Activated CD4-positive, alpha-beta memory T cell treated with anti-CD3 and anti-CD28 coated beads for 36 hours (primary cell): ENCODE data around the gene AKR1C2. TPM values are rescaled to one million over a fixed set of nuclear protein-coding genes. Genes with fewer than 3 reads are reported as not detected.
"Not testable (repeated sequence)": the region's sequence is repeated elsewhere in the genome, so short reads cannot be mapped to it uniquely, and the experiment has no call there.

Source experiments
- CTCF ChIA-PET: fragments of 350-600 bp; sonication (Branson Sonifier 250); formaldehyde crosslinking; loops from one replicate; lab custom pipeline; 2021; ENCODE audit warnings: antibody characterized with exemption, inconsistent platforms; lab: Charles Lee
- POLR2A ChIA-PET: fragments of 350-600 bp; sonication (Branson Sonifier 250); formaldehyde crosslinking; loops from one replicate; lab custom pipeline; 2021; ENCODE audit warnings: antibody characterized with exemption; lab: Charles Lee
- DNase-seq: peaks from one replicate; pipeline ENCODE4 v3.0.0-alpha.2; 2020
- H3K27ac Mint-ChIP-seq: one replicate; pipeline ENCODE4 v1.8.0; 2021; ENCODE audit warnings: mixed read lengths
- H3K27me3 Mint-ChIP-seq: one replicate; pipeline ENCODE4 v1.8.0; 2021; ENCODE audit warnings: mixed read lengths
- H3K36me3 Mint-ChIP-seq: one replicate; pipeline ENCODE4 v1.8.0; 2021; ENCODE audit warnings: mixed read lengths
- H3K4me1 Mint-ChIP-seq: one replicate; pipeline ENCODE4 v1.8.0; 2021; ENCODE audit warnings: low read depth, mixed read lengths
- H3K4me3 Mint-ChIP-seq: one replicate; pipeline ENCODE4 v1.8.0; 2021; ENCODE audit warnings: mild to moderate bottlenecking, mixed read lengths
- H3K9me3 Mint-ChIP-seq: one replicate; pipeline ENCODE4 v1.8.0; 2021; ENCODE audit warnings: mixed read lengths
- intact Hi-C: fragments of 100-400 bp; cut with micrococcal nuclease; formaldehyde crosslinking; loops from one replicate; pipeline ENCODE4 v1.15.1; 2023
- total RNA-seq, 2 experiments: library from RNA; stranded (reverse); gene quantifications; one replicate each; pipeline ENCODE4 v1.2.3, GENCODE V29; 2021

The AKR1C2 gene
- total RNA-seq, 2 experiments from 2014 or later = 0.17 TPM; not detected in 1

DNA sequence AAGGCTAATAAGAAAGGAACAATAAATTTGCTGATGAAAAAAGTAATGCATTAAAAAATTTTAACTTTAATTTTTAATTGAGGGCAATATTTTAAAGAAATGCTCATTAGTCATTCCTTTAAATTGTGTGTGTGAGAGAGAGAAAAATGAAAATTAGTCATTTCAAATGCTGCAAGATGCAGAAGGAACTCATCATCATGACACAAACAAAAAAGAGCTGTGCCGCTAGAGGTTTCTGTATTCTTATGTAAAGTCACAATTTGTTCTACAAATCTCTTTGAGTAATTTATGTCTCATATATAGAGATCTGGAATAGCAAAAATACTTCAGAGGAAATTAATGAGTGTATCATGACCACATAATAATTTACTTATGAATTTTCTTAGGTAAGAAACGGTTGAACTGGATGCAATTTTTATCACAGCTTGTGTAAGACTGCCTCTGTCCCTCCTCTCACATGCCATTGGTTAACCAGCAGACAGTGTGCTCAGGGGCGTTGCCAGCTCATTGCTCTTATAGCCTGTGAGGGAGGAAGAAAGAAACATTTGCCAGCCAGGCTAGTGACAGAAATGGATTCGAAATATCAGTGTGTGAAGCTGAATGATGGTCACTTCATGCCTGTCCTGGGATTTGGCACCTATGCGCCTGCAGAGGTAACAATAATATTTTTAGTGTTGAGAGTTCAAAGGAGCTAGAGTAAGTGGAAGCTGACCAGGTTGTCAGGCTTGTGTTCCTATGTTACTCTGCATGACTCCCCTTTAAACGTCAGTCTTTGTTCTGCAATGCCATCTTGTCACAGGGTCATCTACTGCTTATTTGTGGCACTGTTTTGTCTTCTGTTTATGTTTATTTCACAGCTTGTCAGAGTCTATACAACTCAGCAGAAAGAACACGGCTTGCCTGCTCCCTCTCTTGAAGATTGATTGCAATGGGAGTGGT, 40.5 kb downstream of the AKR1C2 start, which contains the start of gene AKR1C1:
TSS of gene AKR1C1 (plus strand) at position 540 of the 939 bp plus-strand sequence. CDS start at position 570, 30 bp downstream.
- intact Hi-C loops, H3K9me3 Mint-ChIP-seq, H3K27ac Mint-ChIP-seq, H3K4me1 Mint-ChIP-seq, H3K4me3 Mint-ChIP-seq, CTCF ChIA-PET, H3K36me3 Mint-ChIP-seq, DNase-seq, H3K27me3 Mint-ChIP-seq, POLR2A ChIA-PET: not testable (repeated sequence)

DNA sequence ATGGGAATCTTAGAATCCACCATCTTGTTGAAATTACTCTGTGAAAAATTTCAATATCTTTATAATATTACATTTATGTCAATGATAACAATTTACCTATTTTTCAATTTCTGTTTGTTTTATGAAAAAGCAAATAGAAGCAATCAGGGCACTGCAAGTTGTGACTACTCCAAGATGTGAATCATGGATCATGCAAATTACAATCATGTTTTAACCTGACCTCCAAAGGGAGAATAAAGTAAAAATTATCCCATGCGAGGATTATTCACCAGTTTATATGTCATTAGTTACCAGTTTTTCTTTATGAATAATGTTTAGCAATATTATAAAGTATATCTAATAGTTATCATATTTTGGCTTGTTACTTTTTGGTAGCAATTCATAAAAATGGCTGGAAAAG, 41.3 kb downstream of the AKR1C2 start:
- H3K9me3 Mint-ChIP-seq, H3K27me3 Mint-ChIP-seq, H3K4me3 Mint-ChIP-seq, CTCF ChIA-PET, H3K27ac Mint-ChIP-seq, H3K4me1 Mint-ChIP-seq, POLR2A ChIA-PET, DNase-seq, H3K36me3 Mint-ChIP-seq, intact Hi-C loops: not testable (repeated sequence)

DNA sequence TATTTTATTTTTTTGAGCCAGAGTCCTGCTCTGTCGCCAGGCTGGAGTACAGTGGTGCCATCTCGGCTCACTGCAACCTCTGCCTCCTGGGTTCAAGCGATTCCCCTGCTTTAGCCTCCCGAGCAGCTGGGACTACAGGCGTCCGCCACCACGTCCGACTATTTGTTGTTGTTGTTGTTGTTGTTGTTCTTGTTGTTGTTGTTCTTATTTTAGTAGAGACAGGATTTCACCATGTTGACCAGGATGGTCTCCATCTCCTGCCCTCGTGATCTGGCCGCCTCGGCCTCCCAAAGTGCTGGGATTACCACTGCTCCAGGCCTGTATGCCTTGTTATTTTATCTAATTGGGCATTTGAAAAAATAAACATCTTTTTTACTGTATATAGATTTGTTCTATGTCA, 42.1 kb downstream of the AKR1C2 start:
- CTCF ChIA-PET = interaction anchor here (0.7 kb wide), 1 partner anchor 433 kb away, joined by 4 read pairs; no protein-coding TSS in a partner anchor

DNA sequence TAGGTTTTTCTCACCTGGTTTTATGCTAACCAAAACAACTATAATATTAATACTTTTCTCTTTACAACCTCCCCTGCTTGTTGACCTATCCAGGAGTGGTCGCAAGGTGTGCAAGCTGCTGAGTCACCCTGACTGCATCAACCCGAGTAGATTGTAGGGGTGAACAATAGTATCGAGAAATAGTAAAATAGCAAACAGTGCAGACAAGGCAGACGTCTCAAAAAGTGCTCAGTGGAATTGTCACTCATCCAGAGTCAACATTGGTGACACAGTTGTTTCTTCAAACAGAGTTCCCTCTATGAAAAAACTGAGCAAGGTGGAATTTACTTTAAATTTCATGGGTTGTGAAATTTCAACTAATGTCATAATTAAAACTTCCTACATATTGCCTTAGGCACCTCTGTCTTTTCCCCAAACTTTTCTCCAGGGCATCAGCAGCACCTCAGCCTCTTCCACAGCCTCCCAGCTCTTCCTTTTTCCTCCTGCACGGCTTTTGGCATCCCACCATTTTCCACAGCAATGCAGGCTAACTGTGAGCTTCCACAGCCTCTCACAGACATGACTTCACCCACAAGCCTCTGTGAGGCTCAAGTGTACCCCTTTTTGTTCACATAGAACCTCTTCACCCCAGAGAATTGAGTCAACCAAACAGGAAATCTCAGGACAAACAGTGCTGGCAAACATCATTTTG, 46.6 kb downstream of the AKR1C2 start:
- DNase-seq, intact Hi-C loops, H3K4me1 Mint-ChIP-seq, H3K27ac Mint-ChIP-seq, CTCF ChIA-PET, H3K36me3 Mint-ChIP-seq, H3K27me3 Mint-ChIP-seq, H3K9me3 Mint-ChIP-seq, POLR2A ChIA-PET, H3K4me3 Mint-ChIP-seq: not testable (repeated sequence)

More for the DNA sequence above, 42.1 kb downstream of the AKR1C2 start:
- H3K27me3 Mint-ChIP-seq, POLR2A ChIA-PET, H3K4me1 Mint-ChIP-seq, H3K9me3 Mint-ChIP-seq, intact Hi-C loops, H3K4me3 Mint-ChIP-seq, H3K27ac Mint-ChIP-seq, H3K36me3 Mint-ChIP-seq, DNase-seq: not testable (repeated sequence)

DNA sequence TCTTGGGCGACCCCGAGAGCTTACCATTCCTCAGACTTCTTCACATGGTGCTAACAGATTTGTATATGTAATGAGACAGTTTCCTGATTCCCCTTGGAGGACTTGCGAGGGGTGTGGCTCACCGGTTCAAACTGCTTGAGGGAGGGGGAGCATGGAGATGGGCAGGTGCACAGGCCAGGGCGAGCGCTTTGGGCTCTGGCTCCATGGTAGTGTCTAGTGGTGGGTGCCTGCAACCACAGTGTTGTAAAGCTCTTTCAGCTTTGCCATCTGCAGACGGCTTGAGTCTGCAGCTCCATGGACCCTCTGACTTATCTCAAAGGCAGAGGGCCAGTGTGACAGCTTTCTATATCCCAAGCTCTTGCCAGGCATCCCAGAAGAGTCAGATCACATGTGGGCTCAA, 47.6 kb downstream of the AKR1C2 start:
- H3K27me3 Mint-ChIP-seq, POLR2A ChIA-PET, H3K4me3 Mint-ChIP-seq, H3K27ac Mint-ChIP-seq, CTCF ChIA-PET, H3K36me3 Mint-ChIP-seq, H3K4me1 Mint-ChIP-seq, intact Hi-C loops, DNase-seq, H3K9me3 Mint-ChIP-seq: not testable (repeated sequence)

DNA sequence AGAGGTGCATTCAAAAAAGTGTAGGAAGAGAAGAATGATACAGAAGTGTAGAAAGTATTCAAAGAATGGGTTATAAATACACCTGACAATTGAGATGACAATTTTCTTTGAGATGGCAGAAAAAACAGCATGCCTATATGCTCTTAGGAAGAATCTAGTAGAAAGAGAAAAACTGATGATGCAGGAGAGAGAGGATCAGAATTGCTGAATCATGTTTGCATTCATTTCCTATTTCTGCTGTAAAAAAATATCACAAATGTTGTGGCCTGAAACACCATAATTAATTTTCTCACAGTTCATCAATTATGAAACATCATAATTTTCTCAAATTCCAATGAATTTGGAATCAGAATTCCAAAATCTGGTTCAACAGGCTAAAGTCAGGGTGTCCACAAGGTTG, 50.3 kb downstream of the AKR1C2 start:
- no peaks in the 10 kb centered on the region for H3K36me3 Mint-ChIP-seq
- no peak overlapping the region for H3K4me3 Mint-ChIP-seq
- intact Hi-C loops = no loop called here
- peaks cover 2% of the 10 kb centered on the region for H3K27me3 Mint-ChIP-seq
- no peak for DNase-seq
- no peaks in the 10 kb centered on the region for H3K9me3 Mint-ChIP-seq
- CTCF ChIA-PET = no interaction called here
- no peaks in the 10 kb centered on the region for H3K4me1 Mint-ChIP-seq
- POLR2A ChIA-PET = no interaction called here
- no peak overlapping the region for H3K27ac Mint-ChIP-seq

DNA sequence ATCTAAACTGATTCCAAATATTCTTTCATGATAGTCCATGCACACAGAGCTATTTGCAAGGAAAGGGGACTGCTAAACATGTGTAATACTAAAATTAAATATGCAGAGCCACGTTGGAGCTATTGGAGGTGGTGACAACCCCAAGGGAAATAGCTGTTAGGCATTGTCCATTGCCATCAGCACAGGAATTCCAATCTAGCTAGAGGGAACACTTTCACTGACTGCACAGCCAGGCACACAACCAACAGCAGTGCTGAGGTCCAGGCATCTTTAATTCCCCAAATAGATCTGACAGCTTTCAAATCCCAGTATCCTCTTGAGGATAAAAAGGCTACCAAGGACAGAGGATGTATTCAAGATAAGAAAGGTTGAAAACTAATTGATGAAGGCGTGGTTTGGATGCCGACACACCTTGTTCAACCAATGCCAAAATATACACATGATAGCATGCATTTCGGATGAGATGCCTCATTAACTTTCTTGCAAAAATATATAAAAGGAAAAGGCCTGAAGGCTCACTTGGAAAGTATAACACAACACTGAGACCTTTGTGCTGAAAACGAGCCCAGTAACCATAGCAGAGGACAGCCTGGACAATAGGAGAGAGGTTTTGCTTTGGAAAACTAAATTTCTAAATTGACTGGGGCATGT, 52.0 kb downstream of the AKR1C2 start:
- H3K27me3 Mint-ChIP-seq, H3K4me3 Mint-ChIP-seq, H3K9me3 Mint-ChIP-seq, H3K4me1 Mint-ChIP-seq, DNase-seq, intact Hi-C loops, POLR2A ChIA-PET, H3K36me3 Mint-ChIP-seq, H3K27ac Mint-ChIP-seq: not testable (repeated sequence)
- CTCF ChIA-PET = interaction anchor here (0.7 kb wide), 1 partner anchor 102 kb away, joined by 4 read pairs; no protein-coding TSS in a partner anchor

DNA sequence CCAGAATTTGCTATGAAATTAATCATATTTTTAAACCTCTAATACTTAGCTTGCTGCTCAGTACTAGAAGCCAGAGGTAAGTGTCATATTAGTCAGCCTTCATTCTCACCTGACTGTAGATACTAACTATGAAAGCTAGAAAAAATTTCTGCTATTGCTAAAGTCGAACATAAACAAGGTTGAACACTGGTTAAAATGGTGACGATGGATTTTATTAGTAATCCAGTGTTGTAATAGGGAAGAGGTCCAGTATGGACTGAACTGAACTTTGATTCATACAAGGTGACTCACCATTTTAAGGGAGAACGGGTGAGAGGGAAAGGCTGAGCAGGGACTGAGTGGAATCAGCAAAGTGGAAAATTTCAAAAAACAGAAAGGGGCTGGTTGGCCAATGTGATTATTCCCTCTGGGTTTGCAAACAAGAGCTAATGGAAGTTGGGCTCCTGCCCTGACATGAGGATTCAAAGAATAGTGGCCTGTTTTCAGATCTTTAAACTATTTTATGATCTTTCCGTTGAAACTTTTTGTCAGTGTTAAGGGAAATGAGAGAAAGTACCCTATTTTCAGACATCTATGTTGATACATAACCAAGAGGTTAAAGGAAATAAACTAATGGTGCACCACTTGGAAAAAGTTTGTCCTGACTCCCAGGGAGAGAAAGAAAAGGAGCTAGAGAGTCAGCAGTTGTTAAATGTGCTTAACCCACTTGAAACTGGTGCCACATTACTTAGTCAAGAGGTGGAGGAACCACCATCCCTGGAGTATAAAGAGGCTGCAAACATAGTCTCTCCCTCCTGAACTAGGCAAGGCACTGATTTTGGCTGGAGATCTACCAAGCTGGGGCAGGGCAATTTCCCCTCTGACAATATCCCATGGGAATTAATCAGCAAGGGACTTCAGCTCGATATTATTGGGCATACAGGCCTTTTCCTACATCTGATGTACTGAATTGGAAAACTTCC, 55.7 kb downstream of the AKR1C2 start:
- intact Hi-C loops = no loop called here
- ChIA-PET POLR2A (no interaction called here), CTCF (no interaction called here)
- Mint-ChIP-seq H3K9me3 (no peaks in the 10 kb centered on the region), H3K4me1 (no peaks in the 10 kb centered on the region), H3K4me3 (no peak overlapping the region), H3K27ac (no peak overlapping the region), H3K27me3 (no peaks in the 10 kb centered on the region), H3K36me3 (no peaks in the 10 kb centered on the region)
- DNase-seq = no peak

DNA sequence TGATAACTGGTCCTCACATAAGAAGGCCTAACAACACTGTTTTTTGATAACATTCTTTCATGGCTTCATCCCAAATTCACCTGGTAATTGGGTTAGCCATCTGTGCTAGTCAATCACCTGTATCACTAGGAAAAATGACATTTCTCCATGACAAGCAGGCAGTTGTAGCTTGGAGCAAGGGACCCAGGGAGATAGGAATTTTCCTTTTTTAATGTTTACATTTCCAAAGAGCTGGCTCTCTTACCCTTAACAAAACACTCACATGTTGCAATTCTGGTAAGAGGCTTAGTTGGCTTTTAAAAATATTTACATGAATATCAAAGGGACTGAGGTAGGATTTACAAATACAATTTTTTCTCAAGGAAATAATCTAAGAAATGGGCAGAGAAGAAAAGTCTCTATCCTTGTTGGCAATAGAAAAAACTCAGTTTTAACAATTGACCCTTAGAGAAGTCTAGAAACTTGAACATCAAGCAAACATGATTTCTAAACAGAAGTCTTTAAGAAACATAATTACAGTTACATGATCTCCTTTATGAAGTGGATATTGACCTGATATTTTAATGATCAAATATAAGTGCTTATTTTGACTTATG, 56.5 kb downstream of the AKR1C2 start:
- ChIA-PET POLR2A (no interaction called here), CTCF (no interaction called here)
- Mint-ChIP-seq H3K27me3 (no peaks in the 10 kb centered on the region), H3K4me1 (no peaks in the 10 kb centered on the region), H3K27ac (no peak overlapping the region), H3K9me3 (no peaks in the 10 kb centered on the region), H3K4me3 (no peak overlapping the region), H3K36me3 (no peaks in the 10 kb centered on the region)
- DNase-seq = no peak
- intact Hi-C loops = no loop called here

DNA sequence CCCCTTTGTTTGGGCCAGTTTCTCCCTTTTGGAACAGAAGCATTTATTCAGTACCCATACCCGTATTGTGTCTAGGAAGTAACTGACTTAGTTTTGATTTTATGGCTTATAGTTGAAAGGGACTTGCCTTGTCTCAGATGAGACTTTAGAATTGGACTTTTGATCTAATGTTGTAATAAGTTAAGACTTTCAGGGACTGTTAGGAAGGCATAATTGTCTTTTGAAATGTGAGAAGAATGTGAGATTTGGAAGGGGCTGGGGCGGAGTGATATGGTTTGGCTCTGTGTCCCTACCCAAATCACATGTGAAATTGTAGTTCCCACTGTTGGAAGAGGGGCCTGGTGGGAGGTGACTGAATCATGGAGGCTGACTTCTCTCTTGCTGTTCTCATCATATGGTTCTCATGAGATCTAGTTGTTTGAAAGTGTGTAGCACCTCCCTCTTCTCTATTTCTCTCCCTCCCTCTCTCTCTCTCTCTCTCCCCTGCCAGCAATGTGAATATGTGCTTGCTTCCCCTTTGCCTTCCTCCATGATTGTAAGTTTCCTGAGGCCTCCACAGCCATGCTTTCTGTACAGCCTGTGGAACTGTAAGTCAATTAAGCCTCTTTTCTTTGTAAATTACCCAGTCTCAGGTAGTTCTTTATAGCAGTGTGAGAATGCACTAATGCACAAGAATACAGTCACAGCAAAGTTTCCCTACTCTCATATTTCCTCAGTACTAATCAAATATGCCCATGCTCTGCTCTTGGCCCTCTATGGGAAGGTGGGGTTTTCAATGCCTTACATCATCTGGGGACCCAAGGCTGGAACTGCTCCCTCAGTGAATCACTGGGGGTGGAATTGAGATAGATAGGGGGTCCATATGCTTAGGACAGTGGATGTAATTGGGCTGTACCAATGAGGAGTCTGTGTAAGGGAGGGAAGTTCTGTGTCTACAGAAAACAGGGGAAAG, 57.6 kb downstream of the AKR1C2 start:
- H3K4me3 Mint-ChIP-seq = no peak overlapping the region
- no peak overlapping the region for H3K27ac Mint-ChIP-seq
- H3K27me3 Mint-ChIP-seq = no peaks in the 10 kb centered on the region
- ChIA-PET POLR2A (no interaction called here), CTCF (no interaction called here)
- no peaks in the 10 kb centered on the region for H3K9me3 Mint-ChIP-seq
- H3K36me3 Mint-ChIP-seq = no peaks in the 10 kb centered on the region
- intact Hi-C loops = no loop called here
- no peak for DNase-seq
- no peaks in the 10 kb centered on the region for H3K4me1 Mint-ChIP-seq
